DND-41 (cell line): ENCODE data around the gene TMBIM4.

Source experiments
- ATAC-seq: fragments of 200-7000 bp; cut with Tn5 transposase; 3 replicates; pipeline ENCODE4 v1.9.1; 2021; ENCODE audit warnings: low read depth; ENCODE audit not compliant: insufficient read depth
- DNase-seq: peaks from one replicate; pipeline ENCODE4 v3.0.0-alpha.2; 2020
- H2AFZ ChIP-seq: 2 replicates; pipeline ENCODE4 v1.6.0; 2012; ENCODE audit warnings: low read depth, low read length
- H3K27ac ChIP-seq: 2 replicates; pipeline ENCODE4 v1.5.1; 2012; ENCODE audit warnings: low read length, inconsistent platforms
- H3K27me3 ChIP-seq: fragments of 200-600 bp; sonication (generic); 2 replicates; pipeline ENCODE4 v1.6.0; 2012; ENCODE audit warnings: low read length, mild to moderate bottlenecking, inconsistent platforms; ENCODE audit not compliant: insufficient read depth, poor library complexity
- H3K36me3 ChIP-seq: 2 replicates; pipeline ENCODE4 v1.5.1; 2012; ENCODE audit warnings: low read length, inconsistent platforms; ENCODE audit not compliant: insufficient read depth
- H3K4me1 ChIP-seq: 2 replicates; pipeline ENCODE4 v1.5.1; 2012; ENCODE audit warnings: mild to moderate bottlenecking, low read length; ENCODE audit not compliant: insufficient read depth
- H3K4me2 ChIP-seq: 2 replicates; pipeline ENCODE4 v1.6.0; 2012; ENCODE audit warnings: mild to moderate bottlenecking, moderate library complexity, low read length, inconsistent platforms; ENCODE audit not compliant: insufficient read depth
- H3K4me3 ChIP-seq, 2 experiments: fragments of 200-600 bp in 1 of 2; shearing (Covaris generic) in 1 of 2; 2 replicates each; pipeline ENCODE4 v1.5.1; 2012 to 2016; ENCODE audit warnings: inconsistent platforms in 2 of 2, low read length in 2 of 2, mild to moderate bottlenecking in 2 of 2, low read depth in 1 of 2, moderate library complexity in 1 of 2
- H3K79me2 ChIP-seq: 2 replicates; pipeline ENCODE4 v1.6.0; 2012; ENCODE audit warnings: low read length, inconsistent platforms; ENCODE audit not compliant: insufficient read depth
- H3K9ac ChIP-seq: 2 replicates; pipeline ENCODE4 v1.6.0; 2012; ENCODE audit warnings: low read depth, mild to moderate bottlenecking, inconsistent platforms, low read length, moderate library complexity
- H3K9me3 ChIP-seq: 2 replicates; pipeline ENCODE4 v1.5.1; 2012; ENCODE audit warnings: low read length, moderate library complexity, mild to moderate bottlenecking, inconsistent platforms; ENCODE audit not compliant: insufficient read depth, severe bottlenecking
- H4K20me1 ChIP-seq: 2 replicates; pipeline ENCODE4 v1.6.0; 2012; ENCODE audit warnings: low read length; ENCODE audit not compliant: insufficient read depth
- CTCF ChIP-seq: IDR thresholded peaks from 2 replicates; pipeline ENCODE4 v1.5.1; 2012; ENCODE audit warnings: borderline replicate concordance, low read length, moderate library complexity, mild to moderate bottlenecking; ENCODE audit not compliant: poor library complexity, severe bottlenecking; ENCODE audit errors: extremely low read depth
- EZH2 ChIP-seq: IDR thresholded peaks from 3 replicates; pipeline ENCODE4 v1.6.1; 2012; ENCODE audit warnings: borderline replicate concordance, low read depth, mild to moderate bottlenecking, moderate library complexity, low read length, inconsistent platforms; ENCODE audit not compliant: severe bottlenecking

The TMBIM4 gene

GRCh38 chr12:66196806-66197205 lies 27.0 kb upstream of the TMBIM4 start:
- no peak overlapping the region for H3K27ac ChIP-seq
- H3K4me2 ChIP-seq: no peak overlapping the region

GRCh38 chr12:66195242-66195641 lies 25.4 kb upstream of the TMBIM4 start:
- DNase-seq (no peak), ATAC-seq (no peak)
- no peaks in the 10 kb centered on the region for H3K36me3 ChIP-seq
- no peak overlapping the region for H3K27ac ChIP-seq
- no peak overlapping the region for H3K4me2 ChIP-seq
- H3K9ac ChIP-seq: no peak overlapping the region
- H3K4me3 ChIP-seq: no peak overlapping the region
- peaks cover 3% of the 10 kb centered on the region for H3K27me3 ChIP-seq
- no peaks in the 10 kb centered on the region for H3K4me1 ChIP-seq
- TF ChIP-seq EZH2 (no peak), CTCF (no peak)
- H3K9me3 ChIP-seq: no peaks in the 10 kb centered on the region
- no peaks in the 10 kb centered on the region for H4K20me1 ChIP-seq
- H3K79me2 ChIP-seq: no peaks in the 10 kb centered on the region
- H2AFZ ChIP-seq: no peak overlapping the region

More at GRCh38 chr12:66196806-66197205, 27.0 kb upstream of the TMBIM4 start:
- no peaks in the 10 kb centered on the region for H3K9me3 ChIP-seq
- H4K20me1 ChIP-seq: no peaks in the 10 kb centered on the region
- no peak for DNase-seq
- H3K4me1 ChIP-seq: no peaks in the 10 kb centered on the region
- no peaks in the 10 kb centered on the region for H3K27me3 ChIP-seq
- no peak overlapping the region for H3K4me3 ChIP-seq
- TF ChIP-seq EZH2 (no peak), CTCF (no peak)
- H3K36me3 ChIP-seq: no peaks in the 10 kb centered on the region
- H2AFZ ChIP-seq: no peak overlapping the region
- ATAC-seq: no peak
- H3K9ac ChIP-seq: no peak overlapping the region
- no peaks in the 10 kb centered on the region for H3K79me2 ChIP-seq

GRCh38 chr12:66194122-66194521 lies 24.3 kb upstream of the TMBIM4 start:
- no peak overlapping the region for H2AFZ ChIP-seq
- no peak for ATAC-seq
- TF ChIP-seq CTCF (no peak), EZH2 (no peak)

GRCh38 chr12:66191547-66192126 lies 21.8 kb upstream of the TMBIM4 start:
- no peak for DNase-seq
- no peak for ATAC-seq
- no peak overlapping the region for H3K9ac ChIP-seq
- no peak overlapping the region for H3K4me3 ChIP-seq
- peaks cover 3% of the 10 kb centered on the region for H3K27me3 ChIP-seq
- no peaks in the 10 kb centered on the region for H4K20me1 ChIP-seq
- H3K27ac ChIP-seq: no peak overlapping the region
- no peaks in the 10 kb centered on the region for H3K9me3 ChIP-seq
- TF ChIP-seq CTCF (no peak), EZH2 (no peak)
- no peaks in the 10 kb centered on the region for H3K36me3 ChIP-seq
- no peak overlapping the region for H3K4me2 ChIP-seq
- no peaks in the 10 kb centered on the region for H3K4me1 ChIP-seq
- no peaks in the 10 kb centered on the region for H3K79me2 ChIP-seq
- no peak overlapping the region for H2AFZ ChIP-seq

More at GRCh38 chr12:66194122-66194521, 24.3 kb upstream of the TMBIM4 start:
- Histone ChIP-seq H4K20me1 (no peaks in the 10 kb centered on the region), H3K27ac (no peak overlapping the region), H3K4me1 (no peaks in the 10 kb centered on the region), H3K4me2 (no peak overlapping the region), H3K36me3 (no peaks in the 10 kb centered on the region), H3K9me3 (no peaks in the 10 kb centered on the region), H3K79me2 (no peaks in the 10 kb centered on the region), H3K9ac (no peak overlapping the region), H3K4me3 (no peak overlapping the region), H3K27me3 (peaks cover 3% of the 10 kb centered on the region)
- DNase-seq: no peak
